HepG2 (cell line): Measurements from ENCODE around the gene ACOX3. TPM values are rescaled to one million over a fixed set of nuclear protein-coding genes. Genes with fewer than 3 reads are reported as not detected.

Experiments used
- ATAC-seq: fragments of 200-7000 bp; cut with Tn5 transposase; 3 replicates; pipeline ENCODE4 v1.9.1; 2020; ENCODE audit warnings: mild to moderate bottlenecking, moderate library complexity
- BruUV-seq: library from RNA; stranded (reverse); fragments of 400-500 nt; replicated peaks from 2 replicates; lab custom pipeline; 2021; lab: Mats Ljungman, UMichigan
- CTCF ChIA-PET: fragments of 300-600 bp; formaldehyde crosslinking; extraction: SDS; loops from one replicate; lab custom pipeline; 2021; ENCODE audit warnings: low total read pairs, inconsistent platforms, low intra/inter-chr PET ratio; lab: Yijun Ruan, JAX
- POLR2A ChIA-PET: fragments of 350-600 bp; sonication (Branson Sonifier 250); formaldehyde crosslinking; loops from one replicate; lab custom pipeline; 2020; ENCODE audit warnings: antibody characterized with exemption, inconsistent platforms; lab: Yijun Ruan, JAX
- DNase-seq: peaks from one replicate; pipeline ENCODE4 v3.0.0-alpha.2; 2015; ENCODE audit warnings: low spot score
- FAIRE-seq: peaks from 3 replicates; lab custom pipeline; 2011; peaks lifted over from hg19 to GRCh38; lab: Jason Lieb, UNC
- H2AFZ ChIP-seq: one replicate; pipeline ENCODE4 v1.6.1; 2011; ENCODE audit warnings: low read length, inconsistent platforms
- H3K27ac ChIP-seq: fragments of 300-600 bp; 3 replicates; pipeline ENCODE4 v1.8.0; 2011; ENCODE audit warnings: mixed run types, mild to moderate bottlenecking, mixed read lengths, low read length, inconsistent platforms; ENCODE audit not compliant: insufficient read depth; ENCODE audit errors: extremely low read length
- H3K27me3 ChIP-seq, 2 experiments: fragments of 200-600 bp in 1 of 2; 2 replicates in 1 of 2; 3 replicates in 1 of 2; pipeline versions ENCODE4 v1.6.0 to v1.8.0; 2011; ENCODE audit warnings: low read length in 2 of 2, mild to moderate bottlenecking in 2 of 2, moderate library complexity in 2 of 2, inconsistent platforms in 1 of 2; ENCODE audit not compliant: insufficient read depth in 2 of 2, control insufficient read depth in 1 of 2
- H3K36me3 ChIP-seq, 2 experiments: fragments of 200-600 bp in 1 of 2; replicated peaks in 1 of 2; 2 replicates in 1 of 2; 3 replicates in 1 of 2; pipeline versions ENCODE4 v1.5.1 to v1.8.0; 2011; ENCODE audit warnings: low read length in 2 of 2, inconsistent platforms in 1 of 2; ENCODE audit not compliant: insufficient read depth in 2 of 2, control insufficient read depth in 1 of 2
- H3K4me1 ChIP-seq: 2 replicates; pipeline ENCODE4 v1.5.1; 2012; ENCODE audit warnings: low read length, inconsistent platforms; ENCODE audit not compliant: insufficient read depth
- H3K4me2 ChIP-seq: 2 replicates; pipeline ENCODE4 v1.6.0; 2011; ENCODE audit warnings: low read depth, low read length, inconsistent platforms
- H3K4me3 ChIP-seq, 3 experiments: fragments of 200-600 bp in 1 of 3; sonication (generic), shearing (Covaris generic) in 1 of 3; replicated peaks in 1 of 3; 2 replicates each; pipeline ENCODE4 v1.5.1; 2011 to 2016; ENCODE audit warnings: low read length in 3 of 3, inconsistent platforms in 2 of 3, low read depth in 2 of 3, mild to moderate bottlenecking in 2 of 3, control low read depth in 1 of 3, mixed read lengths in 1 of 3; ENCODE audit not compliant: insufficient read depth in 1 of 3
- H3K79me2 ChIP-seq: one replicate; pipeline ENCODE4 v1.6.1; 2011; ENCODE audit warnings: low read length, inconsistent platforms; ENCODE audit not compliant: insufficient read depth
- H3K9ac ChIP-seq: 2 replicates; pipeline ENCODE4 v1.6.0; 2011; ENCODE audit warnings: mild to moderate bottlenecking, low read depth, low read length, inconsistent platforms; ENCODE audit not compliant: insufficient read depth
- H3K9me3 ChIP-seq: 2 replicates; pipeline ENCODE4 v1.5.1; 2012; ENCODE audit warnings: mild to moderate bottlenecking, low read length
- H4K20me1 ChIP-seq: 2 replicates; pipeline ENCODE4 v1.6.0; 2011; ENCODE audit warnings: inconsistent platforms, mild to moderate bottlenecking, low read length, moderate library complexity; ENCODE audit not compliant: insufficient read depth
- AKAP8 ChIP-seq: sonication (generic); formaldehyde crosslinking; IDR thresholded peaks from 2 replicates; pipeline ENCODE4 v1.5.1; 2020; ENCODE audit warnings: mild to moderate bottlenecking, missing genetic modification reagents
- GTF2F1 ChIP-seq: fragments of 150-350 bp; IDR thresholded peaks from 2 replicates; pipeline ENCODE4 v1.6.1; 2014; ENCODE audit warnings: low read length
- JUN ChIP-seq: sonication (generic); formaldehyde crosslinking; IDR thresholded peaks from 2 replicates; pipeline ENCODE4 v1.4.0; 2020; ENCODE audit warnings: mild to moderate bottlenecking, missing genetic modification reagents
- KDM6A ChIP-seq: IDR thresholded peaks from 2 replicates; pipeline ENCODE4 v1.6.1; 2016; ENCODE audit warnings: low read depth
- NFKBIZ ChIP-seq: IDR thresholded peaks from 2 replicates; pipeline ENCODE4 v1.6.1; 2018; ENCODE audit warnings: missing genetic modification reagents, missing compliant biosample characterization
- RBM22 ChIP-seq: fragments of 200-400 bp; formaldehyde crosslinking; optimal IDR thresholded peaks from 2 replicates; pipeline ENCODE3; 2017; ENCODE audit warnings: mild to moderate bottlenecking, low read length, moderate library complexity
- XBP1 ChIP-seq: sonication (generic); formaldehyde crosslinking; IDR thresholded peaks from 2 replicates; pipeline ENCODE4 v1.5.0; 2020; ENCODE audit warnings: missing genetic modification reagents
- ZNF292 ChIP-seq: sonication (generic); formaldehyde crosslinking; IDR thresholded peaks from 2 replicates; pipeline ENCODE4 v1.8.1; 2022; ENCODE audit warnings: mild to moderate bottlenecking, low read depth, missing genetic modification reagents, borderline replicate concordance
- ZNF468 ChIP-seq: sonication (generic); formaldehyde crosslinking; IDR thresholded peaks from 2 replicates; pipeline ENCODE4 v1.8.0; 2022; ENCODE audit warnings: mild to moderate bottlenecking, moderate library complexity, missing genetic modification reagents
- ZNF572 ChIP-seq: sonication (generic); formaldehyde crosslinking; IDR thresholded peaks from 2 replicates; pipeline ENCODE4 v1.5.1; 2020; ENCODE audit warnings: mild to moderate bottlenecking, missing genetic modification reagents
- WGBS: methylation state at CpG from one replicate; pipeline ENCODE4 v1.1.6; 2017; ENCODE audit warnings: low lambda C conversion rate; 5-methylcytosine and 5-hydroxymethylcytosine counted together
- in situ Hi-C: cut with HindIII; loops from 2 replicates; pipeline ENCODE4 v1.10.0; 2017; ENCODE audit warnings: low pct_unique_long_range_greater_than_20kb; ENCODE audit not compliant: extremely low pct_ligation_motif_present
- intact Hi-C: fragments of 100-400 bp; cut with micrococcal nuclease; formaldehyde crosslinking; loops from one replicate; pipeline ENCODE4 v1.10.0; 2022; ENCODE audit not compliant: unreplicated experiment
- polyA plus RNA-seq, 8 experiments: library from polyadenylated mRNA; depleted of rRNA in 3 of 8; stranded (reverse) in 7 of 8; unstranded in 1 of 8; fragments of >200 nt; fragmentation: Illumina TruSeq in 4 of 8; extraction: Trizol in 4 of 8; gene quantifications; 2 replicates each; pipeline versions ENCODE4 v1.2.1 to v1.2.3, GENCODE V29; 2011 to 2016; ENCODE audit warnings: low read depth in 4 of 8, missing spikeins in 1 of 8, mixed read lengths in 1 of 8; ENCODE audit not compliant: insufficient read depth in 1 of 8
- total RNA-seq, 5 experiments: library from RNA; depleted of rRNA; stranded (reverse); fragments of >200 nt; fragmentation: Illumina TruSeq; extraction: Trizol; gene quantifications; 2 replicates each; pipeline ENCODE4 v1.2.3, GENCODE V29; 2016; ENCODE audit warnings: low read depth in 1 of 5
- TF ChIP-seq, protein P1 (sequence below): sonication (generic); formaldehyde crosslinking; IDR thresholded peaks from 2 replicates; pipeline ENCODE4 v1.5.0; 2020; ENCODE audit warnings: missing genetic modification reagents, mild to moderate bottlenecking, borderline replicate concordance
- TF ChIP-seq, protein P2 (sequence below): sonication (generic); formaldehyde crosslinking; IDR thresholded peaks from 2 replicates; pipeline ENCODE4 v1.4.0; 2020; ENCODE audit warnings: mild to moderate bottlenecking, missing genetic modification reagents
- TF ChIP-seq, protein P3 (sequence below): IDR thresholded peaks from 2 replicates; pipeline ENCODE4 v1.6.1; 2016; ENCODE audit warnings: low read depth, control low read depth

ACOX3 gene
- total and polyA plus RNA-seq, 2 of the 13 experiments (the other 11 are each of a cell fraction or from before 2014, with no cell fraction given), result 4.2 to 17.8 TPM

DNA sequence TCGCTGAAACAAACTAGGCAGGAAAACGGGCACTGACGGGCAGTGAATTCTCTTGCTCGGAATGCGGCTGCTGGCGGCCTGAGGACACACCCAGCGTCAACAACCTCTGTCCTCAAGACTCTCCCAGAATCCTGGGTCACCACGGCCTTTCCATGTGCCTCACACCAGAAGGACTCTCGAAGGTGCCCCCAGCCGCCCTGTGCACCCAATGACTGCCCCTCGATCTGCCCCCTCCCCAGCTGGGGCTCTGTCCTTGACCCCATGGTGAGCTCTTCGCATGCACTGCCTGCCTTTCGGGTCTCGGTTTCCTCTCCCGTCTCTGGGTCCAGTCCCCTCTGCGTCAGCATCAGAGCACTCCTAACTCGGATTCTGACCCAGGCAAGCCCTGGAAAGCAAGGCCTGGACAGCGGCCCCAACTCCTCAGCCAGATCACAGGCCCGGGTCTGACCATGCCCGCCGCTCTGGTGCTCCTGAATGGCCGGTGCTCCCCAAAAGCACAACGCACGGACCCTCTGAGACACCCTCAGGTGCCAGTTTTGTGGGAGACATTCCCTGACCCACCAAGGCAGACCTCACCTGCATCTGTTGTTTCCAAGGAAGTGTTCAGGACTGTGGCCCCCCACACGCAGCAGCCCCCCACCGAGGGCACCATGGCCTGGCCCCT, 56.0 kb downstream of the ACOX3 start:
- FAIRE-seq (no peak), ATAC-seq (no peak), DNase-seq (no peak)
- Histone ChIP-seq H3K4me2 (no peak overlapping the region), H3K9me3 (no peaks in the 10 kb centered on the region), H3K36me3 (peaks cover 0 to 3% of the 10 kb centered on the region in 2 experiments; a peak in 2 of 5 replicates), H3K27me3 (no peaks in the 10 kb centered on the region), H2AFZ (no peak overlapping the region), H3K9ac (no peak overlapping the region), H4K20me1 (no peaks in the 10 kb centered on the region), H3K79me2 (no peaks in the 10 kb centered on the region), H3K27ac (no peak overlapping the region), H3K4me3 (no peak overlapping the region), H3K4me1 (peaks cover 15% of the 10 kb centered on the region)
- 95% methylated on average over 23 of the region's 26 CpGs for WGBS
- TF ChIP-seq ZNF292 (CRISPR knock-in tag) (no peak), AKAP8 (CRISPR knock-in tag) (no peak), XBP1 (CRISPR knock-in tag) (no peak), NFKBIZ (CRISPR knock-in tag) (no peak), ZNF572 (no peak), JUN (CRISPR knock-in tag) (no peak), RBM22 (no peak), KDM6A (CRISPR knock-in tag) (no peak), ZNF468 (no peak), GTF2F1 (no peak)
- TF ChIP-seq, protein P1, sequence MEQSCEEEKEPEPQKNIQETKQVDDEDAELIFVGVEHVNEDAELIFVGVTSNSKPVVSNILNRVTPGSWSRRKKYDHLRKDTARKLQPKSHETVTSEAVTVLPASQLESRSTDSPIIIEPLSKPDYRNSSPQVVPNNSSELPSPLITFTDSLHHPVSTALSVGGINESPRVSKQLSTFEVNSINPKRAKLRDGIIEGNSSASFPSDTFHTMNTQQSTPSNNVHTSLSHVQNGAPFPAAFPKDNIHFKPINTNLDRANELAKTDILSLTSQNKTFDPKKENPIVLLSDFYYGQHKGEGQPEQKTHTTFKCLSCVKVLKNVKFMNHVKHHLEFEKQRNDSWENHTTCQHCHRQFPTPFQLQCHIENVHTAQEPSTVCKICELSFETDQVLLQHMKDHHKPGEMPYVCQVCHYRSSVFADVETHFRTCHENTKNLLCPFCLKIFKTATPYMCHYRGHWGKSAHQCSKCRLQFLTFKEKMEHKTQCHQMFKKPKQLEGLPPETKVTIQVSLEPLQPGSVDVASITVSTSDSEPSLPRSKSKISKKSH (CRISPR knock-in tag), result no peak
- TF ChIP-seq, protein P2, sequence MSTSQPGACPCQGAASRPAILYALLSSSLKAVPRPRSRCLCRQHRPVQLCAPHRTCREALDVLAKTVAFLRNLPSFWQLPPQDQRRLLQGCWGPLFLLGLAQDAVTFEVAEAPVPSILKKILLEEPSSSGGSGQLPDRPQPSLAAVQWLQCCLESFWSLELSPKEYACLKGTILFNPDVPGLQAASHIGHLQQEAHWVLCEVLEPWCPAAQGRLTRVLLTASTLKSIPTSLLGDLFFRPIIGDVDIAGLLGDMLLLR (CRISPR knock-in tag), result no peak
- TF ChIP-seq, protein P3, sequence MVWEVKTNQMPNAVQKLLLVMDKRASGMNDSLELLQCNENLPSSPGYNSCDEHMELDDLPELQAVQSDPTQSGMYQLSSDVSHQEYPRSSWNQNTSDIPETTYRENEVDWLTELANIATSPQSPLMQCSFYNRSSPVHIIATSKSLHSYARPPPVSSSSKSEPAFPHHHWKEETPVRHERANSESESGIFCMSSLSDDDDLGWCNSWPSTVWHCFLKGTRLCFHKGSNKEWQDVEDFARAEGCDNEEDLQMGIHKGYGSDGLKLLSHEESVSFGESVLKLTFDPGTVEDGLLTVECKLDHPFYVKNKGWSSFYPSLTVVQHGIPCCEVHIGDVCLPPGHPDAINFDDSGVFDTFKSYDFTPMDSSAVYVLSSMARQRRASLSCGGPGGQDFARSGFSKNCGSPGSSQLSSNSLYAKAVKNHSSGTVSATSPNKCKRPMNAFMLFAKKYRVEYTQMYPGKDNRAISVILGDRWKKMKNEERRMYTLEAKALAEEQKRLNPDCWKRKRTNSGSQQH (CRISPR knock-in tag), result no peak
- in situ Hi-C loops (no loop called here), intact Hi-C loops (no loop called here)
- POLR2A ChIA-PET, result no interaction called here
- BruUV-seq, result TSS peak; percentile 23
- CTCF ChIA-PET, result no interaction called here
